Measurements from ENCODE around the gene PLCD3.
"Not testable (repeated sequence)": the region's sequence is repeated elsewhere in the genome, so short reads cannot be mapped to it uniquely, and the experiment has no call there.

Gene PLCD3

DNA sequence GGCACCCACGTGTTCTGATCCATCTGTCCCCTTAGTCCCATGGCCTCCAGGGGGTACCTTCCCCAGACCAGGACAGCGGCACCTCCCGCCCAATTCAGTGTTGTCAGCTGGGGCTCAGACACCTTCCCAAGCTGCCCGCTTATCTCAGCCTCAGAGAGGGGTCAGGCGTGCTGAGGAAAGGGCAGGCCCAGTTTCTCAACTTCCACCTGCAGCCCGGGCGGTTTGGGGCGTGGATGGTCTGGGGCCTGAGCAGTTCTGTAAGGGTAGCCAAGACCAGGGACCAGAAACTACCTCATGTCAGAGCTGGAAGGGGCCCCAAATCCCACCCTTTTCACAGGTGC is 5.1 kb downstream of the PLCD3 start:
- TF ChIP-seq, protein P1, sequence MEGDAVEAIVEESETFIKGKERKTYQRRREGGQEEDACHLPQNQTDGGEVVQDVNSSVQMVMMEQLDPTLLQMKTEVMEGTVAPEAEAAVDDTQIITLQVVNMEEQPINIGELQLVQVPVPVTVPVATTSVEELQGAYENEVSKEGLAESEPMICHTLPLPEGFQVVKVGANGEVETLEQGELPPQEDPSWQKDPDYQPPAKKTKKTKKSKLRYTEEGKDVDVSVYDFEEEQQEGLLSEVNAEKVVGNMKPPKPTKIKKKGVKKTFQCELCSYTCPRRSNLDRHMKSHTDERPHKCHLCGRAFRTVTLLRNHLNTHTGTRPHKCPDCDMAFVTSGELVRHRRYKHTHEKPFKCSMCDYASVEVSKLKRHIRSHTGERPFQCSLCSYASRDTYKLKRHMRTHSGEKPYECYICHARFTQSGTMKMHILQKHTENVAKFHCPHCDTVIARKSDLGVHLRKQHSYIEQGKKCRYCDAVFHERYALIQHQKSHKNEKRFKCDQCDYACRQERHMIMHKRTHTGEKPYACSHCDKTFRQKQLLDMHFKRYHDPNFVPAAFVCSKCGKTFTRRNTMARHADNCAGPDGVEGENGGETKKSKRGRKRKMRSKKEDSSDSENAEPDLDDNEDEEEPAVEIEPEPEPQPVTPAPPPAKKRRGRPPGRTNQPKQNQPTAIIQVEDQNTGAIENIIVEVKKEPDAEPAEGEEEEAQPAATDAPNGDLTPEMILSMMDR (IDR thresholded peaks at IDR 0.05; ENCODE audit: insufficient read depth, low read length) = no peak
- TF ChIP-seq POLR2AphosphoS5 (IDR thresholded peaks at IDR 0.05; ENCODE audit: low read depth) (no peak), SPI1 (IDR thresholded peaks at IDR 0.05; ENCODE audit: borderline replicate concordance, low read depth) (no peak), GABPA (IDR thresholded peaks at IDR 0.05; ENCODE audit: low read depth) (no peak)
- TF ChIP-seq, protein P2, sequence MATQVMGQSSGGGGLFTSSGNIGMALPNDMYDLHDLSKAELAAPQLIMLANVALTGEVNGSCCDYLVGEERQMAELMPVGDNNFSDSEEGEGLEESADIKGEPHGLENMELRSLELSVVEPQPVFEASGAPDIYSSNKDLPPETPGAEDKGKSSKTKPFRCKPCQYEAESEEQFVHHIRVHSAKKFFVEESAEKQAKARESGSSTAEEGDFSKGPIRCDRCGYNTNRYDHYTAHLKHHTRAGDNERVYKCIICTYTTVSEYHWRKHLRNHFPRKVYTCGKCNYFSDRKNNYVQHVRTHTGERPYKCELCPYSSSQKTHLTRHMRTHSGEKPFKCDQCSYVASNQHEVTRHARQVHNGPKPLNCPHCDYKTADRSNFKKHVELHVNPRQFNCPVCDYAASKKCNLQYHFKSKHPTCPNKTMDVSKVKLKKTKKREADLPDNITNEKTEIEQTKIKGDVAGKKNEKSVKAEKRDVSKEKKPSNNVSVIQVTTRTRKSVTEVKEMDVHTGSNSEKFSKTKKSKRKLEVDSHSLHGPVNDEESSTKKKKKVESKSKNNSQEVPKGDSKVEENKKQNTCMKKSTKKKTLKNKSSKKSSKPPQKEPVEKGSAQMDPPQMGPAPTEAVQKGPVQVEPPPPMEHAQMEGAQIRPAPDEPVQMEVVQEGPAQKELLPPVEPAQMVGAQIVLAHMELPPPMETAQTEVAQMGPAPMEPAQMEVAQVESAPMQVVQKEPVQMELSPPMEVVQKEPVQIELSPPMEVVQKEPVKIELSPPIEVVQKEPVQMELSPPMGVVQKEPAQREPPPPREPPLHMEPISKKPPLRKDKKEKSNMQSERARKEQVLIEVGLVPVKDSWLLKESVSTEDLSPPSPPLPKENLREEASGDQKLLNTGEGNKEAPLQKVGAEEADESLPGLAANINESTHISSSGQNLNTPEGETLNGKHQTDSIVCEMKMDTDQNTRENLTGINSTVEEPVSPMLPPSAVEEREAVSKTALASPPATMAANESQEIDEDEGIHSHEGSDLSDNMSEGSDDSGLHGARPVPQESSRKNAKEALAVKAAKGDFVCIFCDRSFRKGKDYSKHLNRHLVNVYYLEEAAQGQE (IDR thresholded peaks at IDR 0.05; ENCODE audit: insufficient replicate concordance, low read depth) = no peak
- Histone ChIP-seq H3K27me3 (ENCODE audit: insufficient read depth, poor library complexity, severe bottlenecking) (no peaks in the 10 kb centered on the region), H3K27ac (replicated peaks) (no peak overlapping the region), H3K4me3 (replicated peaks; ENCODE audit: insufficient read depth, low read length) (no peak overlapping the region)
- peak in 1 of 2 experiments; percentile 31 for DNase-seq (ENCODE audit: low read depth in 1 of 2, low spot score in 1 of 2)

DNA sequence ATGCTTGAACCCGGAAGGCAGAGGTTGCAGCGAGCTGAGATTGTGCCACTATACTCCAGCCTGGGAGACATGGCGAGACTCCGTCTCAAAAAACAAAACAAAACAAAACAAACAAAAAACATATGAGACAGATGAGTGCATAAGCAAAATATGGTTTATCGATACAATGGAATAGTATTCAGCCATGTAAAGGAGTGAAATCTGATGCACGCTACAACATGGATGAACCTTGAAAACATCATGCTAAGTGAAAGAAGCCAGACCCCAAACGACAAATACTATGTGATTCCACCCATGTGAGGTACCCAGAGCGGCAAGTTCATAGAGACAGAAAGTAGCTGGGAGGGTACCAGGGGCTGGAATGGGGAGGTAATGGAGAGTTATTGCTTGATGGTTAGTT is 6.8 kb downstream of the PLCD3 start:
- DNase-seq (ENCODE audit: low read depth in 1 of 2, low spot score in 1 of 2) = no peak
- Histone ChIP-seq H3K27me3 (ENCODE audit: insufficient read depth, poor library complexity, severe bottlenecking) (no peaks in the 10 kb centered on the region), H3K4me3 (replicated peaks; ENCODE audit: insufficient read depth, low read length) (no peak overlapping the region), H3K27ac (replicated peaks) (no peak overlapping the region)
- TF ChIP-seq, protein P1 (IDR thresholded peaks at IDR 0.05; ENCODE audit: insufficient read depth, low read length) = no peak
- TF ChIP-seq SPI1 (IDR thresholded peaks at IDR 0.05; ENCODE audit: borderline replicate concordance, low read depth) (no peak), POLR2AphosphoS5 (IDR thresholded peaks at IDR 0.05; ENCODE audit: low read depth) (no peak), GABPA (IDR thresholded peaks at IDR 0.05; ENCODE audit: low read depth) (no peak)
- TF ChIP-seq, protein P2 (IDR thresholded peaks at IDR 0.05; ENCODE audit: insufficient replicate concordance, low read depth) = no peak

DNA sequence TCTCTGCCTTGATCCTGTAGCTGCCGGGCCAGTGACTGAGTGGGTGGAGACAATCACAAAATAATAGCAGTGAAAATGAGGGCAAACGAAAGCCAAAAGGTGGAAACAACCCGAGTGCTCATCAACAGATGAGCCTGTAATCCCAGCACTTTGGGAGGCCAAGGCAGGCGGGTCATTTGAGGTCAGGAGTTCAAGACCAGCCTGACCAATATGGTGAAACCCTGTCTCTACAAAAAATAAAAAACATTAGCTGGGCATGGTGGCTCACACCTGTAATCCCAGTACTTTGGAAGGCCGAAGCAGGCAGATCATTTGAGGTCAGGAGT is 7.6 kb downstream of the PLCD3 start:
- H3K4me3 ChIP-seq (replicated peaks; ENCODE audit: insufficient read depth, low read length); DNase-seq (ENCODE audit: low read depth in 1 of 2, low spot score in 1 of 2); H3K27me3 ChIP-seq (ENCODE audit: insufficient read depth, poor library complexity, severe bottlenecking): not testable (repeated sequence)
- peak overlapping the region; percentile 55 for H3K27ac ChIP-seq (replicated peaks)

DNA sequence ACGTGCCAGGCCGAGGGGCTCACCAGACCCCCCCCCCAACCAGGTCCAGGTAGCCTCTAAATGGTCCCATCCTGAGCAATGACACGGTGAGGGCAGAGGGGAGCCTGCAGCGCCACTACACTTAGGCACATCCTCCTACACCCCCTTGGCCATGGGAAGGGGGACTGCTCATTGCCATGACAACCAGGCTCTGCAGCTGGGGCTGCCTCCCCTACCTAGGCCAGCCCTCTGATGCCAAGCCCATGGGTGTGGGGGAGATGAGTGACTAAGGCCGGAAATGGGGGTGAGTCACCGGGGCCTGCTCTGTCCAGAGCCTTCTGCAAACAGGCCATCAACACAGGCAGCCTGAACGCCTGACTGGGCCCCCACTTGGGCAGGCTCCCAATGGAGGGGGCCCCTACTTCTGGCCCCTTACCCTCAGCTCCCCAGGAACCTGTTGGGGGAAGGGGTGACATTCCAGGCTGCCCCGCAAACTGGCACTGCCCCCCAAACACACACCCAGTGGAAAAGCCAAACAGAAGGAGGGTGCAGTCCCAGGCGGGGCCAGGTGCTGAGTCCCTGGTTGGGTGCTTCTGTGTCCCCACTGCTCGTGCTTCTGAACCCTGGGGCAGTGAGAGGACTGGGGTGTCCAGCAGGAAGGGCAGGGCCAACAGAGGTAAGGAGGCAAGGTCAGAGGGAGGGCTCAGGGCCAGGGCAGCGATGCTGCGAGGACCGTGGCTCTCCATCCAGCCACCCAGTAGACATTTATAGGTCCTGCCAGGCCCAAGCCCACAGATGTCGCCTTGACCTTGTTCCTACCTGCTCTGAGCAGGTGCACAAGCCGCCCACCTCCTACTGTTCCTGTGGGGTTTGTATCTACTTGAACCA is 8.2 kb downstream of the PLCD3 start:
- peak; percentile 63 to 68 for DNase-seq (ENCODE audit: low read depth in 1 of 2, low spot score in 1 of 2)
- Histone ChIP-seq H3K27me3 (ENCODE audit: insufficient read depth, poor library complexity, severe bottlenecking) (no peaks in the 10 kb centered on the region), H3K4me3 (replicated peaks; ENCODE audit: insufficient read depth, low read length) (no peak overlapping the region), H3K27ac (replicated peaks) (peak overlapping the region; percentile 55)
- TF ChIP-seq POLR2AphosphoS5 (IDR thresholded peaks at IDR 0.05; ENCODE audit: low read depth) (no peak), GABPA (IDR thresholded peaks at IDR 0.05; ENCODE audit: low read depth) (no peak), SPI1 (IDR thresholded peaks at IDR 0.05; ENCODE audit: borderline replicate concordance, low read depth) (no peak)
- TF ChIP-seq, protein P1 (IDR thresholded peaks at IDR 0.05; ENCODE audit: insufficient read depth, low read length) = no peak
- TF ChIP-seq, protein P2 (IDR thresholded peaks at IDR 0.05; ENCODE audit: insufficient replicate concordance, low read depth) = no peak
